ENCODE measurements around the gene L3MBTL3. TPM values are rescaled to one million over a fixed set of nuclear protein-coding genes. Genes with fewer than 3 reads are reported as not detected.

L3MBTL3 gene
- polyA plus RNA-seq, 1 of the 3 experiments (the other 2 are of a cell fraction), result 12.6 TPM

DNA sequence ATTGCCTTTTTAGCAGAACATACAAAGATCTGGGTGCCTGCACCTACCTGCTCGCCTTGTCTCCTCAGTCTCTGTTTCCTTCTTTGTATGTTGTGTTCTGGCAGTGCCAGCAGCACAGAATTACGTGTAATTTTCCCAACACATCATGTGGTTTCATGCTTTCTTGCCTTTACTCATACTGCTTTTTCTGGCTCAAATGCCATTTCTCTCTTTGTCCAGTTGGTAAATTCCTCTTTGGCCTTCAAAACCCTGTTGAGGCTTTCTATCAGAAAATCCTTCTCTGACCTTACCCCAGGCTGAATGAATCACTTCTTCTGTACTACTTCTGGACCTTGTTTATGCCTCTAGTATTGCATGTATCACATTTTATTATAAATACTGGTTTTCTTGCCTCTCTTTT, 31.8 kb downstream of the L3MBTL3 start:
- ChIA-PET CTCF (interaction anchor here (1.3 kb wide), 1 partner anchor 29 kb away, joined by 3 read pairs; no protein-coding TSS in a partner anchor), POLR2A (no interaction called here)
- Histone ChIP-seq H4K20me1 (ENCODE audit: insufficient read depth) (no peaks in the 10 kb centered on the region), H3K4me3 (ENCODE audit: low read depth in 2 of 2, low read length in 1 of 2) (no peak overlapping the region), H3K4me2 (no peak overlapping the region), H3K27me3 (ENCODE audit: insufficient read depth) (no peaks in the 10 kb centered on the region), H3K27ac (ENCODE audit: low read depth in 2 of 2, low read length in 1 of 2) (no peak overlapping the region), H3F3A (replicated peaks; ENCODE audit: insufficient read depth) (peaks cover 4% of the 10 kb centered on the region), H2AFZ (ENCODE audit: low read depth) (no peak overlapping the region), H3K4me1 (ENCODE audit: control insufficient read depth in 1 of 2, insufficient read depth in 2 of 2, low read depth in 1 of 2, low read length in 1 of 2) (no peaks in the 10 kb centered on the region; a peak in 1 of 4 replicates), H3K36me3 (replicated peaks in 1 of 2; ENCODE audit: control insufficient read depth in 1 of 2, insufficient read depth in 2 of 2, low read length in 1 of 2) (peaks cover 30 to 38% of the 10 kb centered on the region in 2 experiments), H3K79me2 (ENCODE audit: insufficient read depth) (no peaks in the 10 kb centered on the region), H3K9me2 (no peaks in the 10 kb centered on the region), H3K9ac (no peak overlapping the region), H3K9me3 (no peaks in the 10 kb centered on the region)
- TF ChIP-seq, protein P1, sequence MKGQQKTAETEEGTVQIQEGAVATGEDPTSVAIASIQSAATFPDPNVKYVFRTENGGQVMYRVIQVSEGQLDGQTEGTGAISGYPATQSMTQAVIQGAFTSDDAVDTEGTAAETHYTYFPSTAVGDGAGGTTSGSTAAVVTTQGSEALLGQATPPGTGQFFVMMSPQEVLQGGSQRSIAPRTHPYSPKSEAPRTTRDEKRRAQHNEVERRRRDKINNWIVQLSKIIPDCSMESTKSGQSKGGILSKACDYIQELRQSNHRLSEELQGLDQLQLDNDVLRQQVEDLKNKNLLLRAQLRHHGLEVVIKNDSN (IDR thresholded peaks at IDR 0.05; ENCODE audit: borderline replicate concordance, low read depth), result no peak
- TF ChIP-seq GATA2 (CRISPR knock-in tag; IDR thresholded peaks at IDR 0.05) (no peak), RXRA (IDR thresholded peaks at IDR 0.05; ENCODE audit: borderline replicate concordance, low read depth) (no peak), JUND (IDR thresholded peaks at IDR 0.05) (no peak)
- TF ChIP-seq, protein P2, sequence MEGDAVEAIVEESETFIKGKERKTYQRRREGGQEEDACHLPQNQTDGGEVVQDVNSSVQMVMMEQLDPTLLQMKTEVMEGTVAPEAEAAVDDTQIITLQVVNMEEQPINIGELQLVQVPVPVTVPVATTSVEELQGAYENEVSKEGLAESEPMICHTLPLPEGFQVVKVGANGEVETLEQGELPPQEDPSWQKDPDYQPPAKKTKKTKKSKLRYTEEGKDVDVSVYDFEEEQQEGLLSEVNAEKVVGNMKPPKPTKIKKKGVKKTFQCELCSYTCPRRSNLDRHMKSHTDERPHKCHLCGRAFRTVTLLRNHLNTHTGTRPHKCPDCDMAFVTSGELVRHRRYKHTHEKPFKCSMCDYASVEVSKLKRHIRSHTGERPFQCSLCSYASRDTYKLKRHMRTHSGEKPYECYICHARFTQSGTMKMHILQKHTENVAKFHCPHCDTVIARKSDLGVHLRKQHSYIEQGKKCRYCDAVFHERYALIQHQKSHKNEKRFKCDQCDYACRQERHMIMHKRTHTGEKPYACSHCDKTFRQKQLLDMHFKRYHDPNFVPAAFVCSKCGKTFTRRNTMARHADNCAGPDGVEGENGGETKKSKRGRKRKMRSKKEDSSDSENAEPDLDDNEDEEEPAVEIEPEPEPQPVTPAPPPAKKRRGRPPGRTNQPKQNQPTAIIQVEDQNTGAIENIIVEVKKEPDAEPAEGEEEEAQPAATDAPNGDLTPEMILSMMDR (IDR thresholded peaks at IDR 0.05), result no peak
- TF ChIP-seq, protein P3, sequence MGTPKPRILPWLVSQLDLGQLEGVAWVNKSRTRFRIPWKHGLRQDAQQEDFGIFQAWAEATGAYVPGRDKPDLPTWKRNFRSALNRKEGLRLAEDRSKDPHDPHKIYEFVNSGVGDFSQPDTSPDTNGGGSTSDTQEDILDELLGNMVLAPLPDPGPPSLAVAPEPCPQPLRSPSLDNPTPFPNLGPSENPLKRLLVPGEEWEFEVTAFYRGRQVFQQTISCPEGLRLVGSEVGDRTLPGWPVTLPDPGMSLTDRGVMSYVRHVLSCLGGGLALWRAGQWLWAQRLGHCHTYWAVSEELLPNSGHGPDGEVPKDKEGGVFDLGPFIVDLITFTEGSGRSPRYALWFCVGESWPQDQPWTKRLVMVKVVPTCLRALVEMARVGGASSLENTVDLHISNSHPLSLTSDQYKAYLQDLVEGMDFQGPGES (IDR thresholded peaks at IDR 0.05; ENCODE audit: low read depth, low read length), result no peak
- no peak for DNase-seq
- WGBS (ENCODE audit: low lambda C conversion rate), result 95% methylated on average over 2 of the region's 2 CpGs

DNA sequence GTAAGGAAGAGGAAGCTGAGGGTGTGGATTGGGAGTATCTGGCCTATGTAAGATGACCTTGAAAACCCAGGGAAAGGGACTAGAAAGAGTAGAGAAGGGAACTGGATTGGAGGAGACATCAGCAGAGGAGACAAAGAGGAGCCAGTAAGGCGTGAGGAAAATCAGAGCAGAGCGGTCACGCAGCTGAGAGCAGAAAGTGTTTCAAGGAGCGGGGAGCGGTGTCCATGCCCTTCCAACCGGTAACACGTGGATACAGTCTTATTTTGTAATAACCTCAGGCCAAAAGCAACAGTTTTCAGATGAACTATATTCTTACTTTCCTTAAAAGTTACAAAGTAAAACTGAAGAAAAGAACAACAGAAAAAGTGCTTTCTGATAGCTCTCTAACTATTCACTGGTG, 36.3 kb downstream of the L3MBTL3 start:
- WGBS (ENCODE audit: low lambda C conversion rate), result 86% methylated on average over 7 of the region's 7 CpGs
- H2AFZ ChIP-seq (ENCODE audit: low read depth), result no peak overlapping the region
- H3K4me2 ChIP-seq, result no peak overlapping the region
- no peaks in the 10 kb centered on the region for H3K79me2 ChIP-seq (ENCODE audit: insufficient read depth)
- CTCF ChIA-PET, result no interaction called here
- H3K36me3 ChIP-seq (replicated peaks in 1 of 2; ENCODE audit: control insufficient read depth in 1 of 2, insufficient read depth in 2 of 2, low read length in 1 of 2), result peaks cover 43 to 48% of the 10 kb centered on the region in 2 experiments
- no peaks in the 10 kb centered on the region for H3F3A ChIP-seq (replicated peaks; ENCODE audit: insufficient read depth)
- POLR2A ChIA-PET, result no interaction called here
- H3K4me3 ChIP-seq (ENCODE audit: low read depth in 2 of 2, low read length in 1 of 2), result no peak overlapping the region
- H3K9ac ChIP-seq, result no peak overlapping the region
- no peaks in the 10 kb centered on the region for H3K4me1 ChIP-seq (ENCODE audit: control insufficient read depth in 1 of 2, insufficient read depth in 2 of 2, low read depth in 1 of 2, low read length in 1 of 2)
- DNase-seq, result no peak
- no peaks in the 10 kb centered on the region for H4K20me1 ChIP-seq (ENCODE audit: insufficient read depth)
- H3K9me2 ChIP-seq, result no peaks in the 10 kb centered on the region
- H3K9me3 ChIP-seq, result no peaks in the 10 kb centered on the region
- H3K27me3 ChIP-seq (ENCODE audit: insufficient read depth), result no peaks in the 10 kb centered on the region
- no peak overlapping the region for H3K27ac ChIP-seq (ENCODE audit: low read depth in 2 of 2, low read length in 1 of 2)
- no peak for TF ChIP-seq GATA2 (CRISPR knock-in tag; IDR thresholded peaks at IDR 0.05)
- no peak for TF ChIP-seq MXI1 (IDR thresholded peaks at IDR 0.05; ENCODE audit: low read depth, low read length)
- TF ChIP-seq TEAD4 (IDR thresholded peaks at IDR 0.05; ENCODE audit: borderline replicate concordance, insufficient read depth), result no peak
- no peak for TF ChIP-seq CHD2 (IDR thresholded peaks at IDR 0.05; ENCODE audit: low read length, partially characterized antibody)
- TF ChIP-seq, protein P4, sequence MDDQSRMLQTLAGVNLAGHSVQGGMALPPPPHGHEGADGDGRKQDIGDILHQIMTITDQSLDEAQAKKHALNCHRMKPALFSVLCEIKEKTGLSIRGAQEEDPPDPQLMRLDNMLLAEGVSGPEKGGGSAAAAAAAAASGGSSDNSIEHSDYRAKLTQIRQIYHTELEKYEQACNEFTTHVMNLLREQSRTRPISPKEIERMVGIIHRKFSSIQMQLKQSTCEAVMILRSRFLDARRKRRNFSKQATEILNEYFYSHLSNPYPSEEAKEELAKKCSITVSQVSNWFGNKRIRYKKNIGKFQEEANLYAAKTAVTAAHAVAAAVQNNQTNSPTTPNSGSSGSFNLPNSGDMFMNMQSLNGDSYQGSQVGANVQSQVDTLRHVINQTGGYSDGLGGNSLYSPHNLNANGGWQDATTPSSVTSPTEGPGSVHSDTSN (IDR thresholded peaks at IDR 0.05), result no peak
- TF ChIP-seq GABPA (IDR thresholded peaks at IDR 0.05; ENCODE audit: low read depth), result no peak
- no peak for TF ChIP-seq FOSL2 (IDR thresholded peaks at IDR 0.05; ENCODE audit: borderline replicate concordance, low read depth)
- TF ChIP-seq, protein P5, sequence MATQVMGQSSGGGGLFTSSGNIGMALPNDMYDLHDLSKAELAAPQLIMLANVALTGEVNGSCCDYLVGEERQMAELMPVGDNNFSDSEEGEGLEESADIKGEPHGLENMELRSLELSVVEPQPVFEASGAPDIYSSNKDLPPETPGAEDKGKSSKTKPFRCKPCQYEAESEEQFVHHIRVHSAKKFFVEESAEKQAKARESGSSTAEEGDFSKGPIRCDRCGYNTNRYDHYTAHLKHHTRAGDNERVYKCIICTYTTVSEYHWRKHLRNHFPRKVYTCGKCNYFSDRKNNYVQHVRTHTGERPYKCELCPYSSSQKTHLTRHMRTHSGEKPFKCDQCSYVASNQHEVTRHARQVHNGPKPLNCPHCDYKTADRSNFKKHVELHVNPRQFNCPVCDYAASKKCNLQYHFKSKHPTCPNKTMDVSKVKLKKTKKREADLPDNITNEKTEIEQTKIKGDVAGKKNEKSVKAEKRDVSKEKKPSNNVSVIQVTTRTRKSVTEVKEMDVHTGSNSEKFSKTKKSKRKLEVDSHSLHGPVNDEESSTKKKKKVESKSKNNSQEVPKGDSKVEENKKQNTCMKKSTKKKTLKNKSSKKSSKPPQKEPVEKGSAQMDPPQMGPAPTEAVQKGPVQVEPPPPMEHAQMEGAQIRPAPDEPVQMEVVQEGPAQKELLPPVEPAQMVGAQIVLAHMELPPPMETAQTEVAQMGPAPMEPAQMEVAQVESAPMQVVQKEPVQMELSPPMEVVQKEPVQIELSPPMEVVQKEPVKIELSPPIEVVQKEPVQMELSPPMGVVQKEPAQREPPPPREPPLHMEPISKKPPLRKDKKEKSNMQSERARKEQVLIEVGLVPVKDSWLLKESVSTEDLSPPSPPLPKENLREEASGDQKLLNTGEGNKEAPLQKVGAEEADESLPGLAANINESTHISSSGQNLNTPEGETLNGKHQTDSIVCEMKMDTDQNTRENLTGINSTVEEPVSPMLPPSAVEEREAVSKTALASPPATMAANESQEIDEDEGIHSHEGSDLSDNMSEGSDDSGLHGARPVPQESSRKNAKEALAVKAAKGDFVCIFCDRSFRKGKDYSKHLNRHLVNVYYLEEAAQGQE (IDR thresholded peaks at IDR 0.05; ENCODE audit: low read depth, low read length), result no peak
- no peak for TF ChIP-seq JUND (IDR thresholded peaks at IDR 0.05)
- no peak for TF ChIP-seq TAF1 (IDR thresholded peaks at IDR 0.05; ENCODE audit: borderline replicate concordance, low read depth, low read length)
- TF ChIP-seq RAD21 (IDR thresholded peaks at IDR 0.05; ENCODE audit: low read length), result no peak
- no peak for TF ChIP-seq RFX5 (IDR thresholded peaks at IDR 0.05; ENCODE audit: low read length)
- TF ChIP-seq, protein P6, sequence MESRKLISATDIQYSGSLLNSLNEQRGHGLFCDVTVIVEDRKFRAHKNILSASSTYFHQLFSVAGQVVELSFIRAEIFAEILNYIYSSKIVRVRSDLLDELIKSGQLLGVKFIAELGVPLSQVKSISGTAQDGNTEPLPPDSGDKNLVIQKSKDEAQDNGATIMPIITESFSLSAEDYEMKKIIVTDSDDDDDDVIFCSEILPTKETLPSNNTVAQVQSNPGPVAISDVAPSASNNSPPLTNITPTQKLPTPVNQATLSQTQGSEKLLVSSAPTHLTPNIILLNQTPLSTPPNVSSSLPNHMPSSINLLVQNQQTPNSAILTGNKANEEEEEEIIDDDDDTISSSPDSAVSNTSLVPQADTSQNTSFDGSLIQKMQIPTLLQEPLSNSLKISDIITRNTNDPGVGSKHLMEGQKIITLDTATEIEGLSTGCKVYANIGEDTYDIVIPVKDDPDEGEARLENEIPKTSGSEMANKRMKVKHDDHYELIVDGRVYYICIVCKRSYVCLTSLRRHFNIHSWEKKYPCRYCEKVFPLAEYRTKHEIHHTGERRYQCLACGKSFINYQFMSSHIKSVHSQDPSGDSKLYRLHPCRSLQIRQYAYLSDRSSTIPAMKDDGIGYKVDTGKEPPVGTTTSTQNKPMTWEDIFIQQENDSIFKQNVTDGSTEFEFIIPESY (IDR thresholded peaks at IDR 0.05; ENCODE audit: borderline replicate concordance, low read depth), result no peak

All from SK-N-SH (cell line).